GOT3 (cell line): Measurements from ENCODE around the gene ARHGAP27.

ENCODE experiments used
- DNase-seq: peaks from one replicate; lab custom pipeline; 2025; ENCODE audit warnings: mixed read lengths; lab: John Stamatoyannopoulos, UW

Gene ARHGAP27

GRCh38 chr17:45405250-45406086 lies 27.2 kb downstream of the ARHGAP27 start:
- no peak for DNase-seq

GRCh38 chr17:45404870-45405249 lies 27.8 kb downstream of the ARHGAP27 start:
- DNase-seq = no peak

GRCh38 chr17:45403906-45404490 lies 28.7 kb downstream of the ARHGAP27 start:
- no peak for DNase-seq

- no peak for DNase-seq
Measured at GRCh38 chr17:45402916-45403315, 29.8 kb downstream of the ARHGAP27 start.

- DNase-seq = no peak
Measured at GRCh38 chr17:45398800-45399199, 33.9 kb downstream of the ARHGAP27 start.

GRCh38 chr17:45397796-45398195 lies 34.9 kb downstream of the ARHGAP27 start:
- no peak for DNase-seq

GRCh38 chr17:45396496-45397205 lies 36.0 kb downstream of the ARHGAP27 start:
- DNase-seq = no peak

GRCh38 chr17:45395569-45396415 lies 36.9 kb downstream of the ARHGAP27 start:
- no peak for DNase-seq

GRCh38 chr17:45394913-45395568 lies 37.6 kb downstream of the ARHGAP27 start:
- peak; percentile 26 for DNase-seq

- no peak for DNase-seq
Measured at GRCh38 chr17:45394564-45394912, 38.1 kb downstream of the ARHGAP27 start.

- no peak for DNase-seq
Measured at GRCh38 chr17:45394091-45394490, 38.6 kb downstream of the ARHGAP27 start.

- no peak for DNase-seq
Measured at GRCh38 chr17:45393411-45393810, 39.3 kb downstream of the ARHGAP27 start.

- DNase-seq = no peak
Measured at GRCh38 chr17:45391918-45392317, 40.8 kb downstream of the ARHGAP27 start.

GRCh38 chr17:45391291-45391690 lies 41.4 kb downstream of the ARHGAP27 start:
- no peak for DNase-seq

- no peak for DNase-seq
Measured at GRCh38 chr17:45389354-45389753, 43.3 kb downstream of the ARHGAP27 start.

GRCh38 chr17:45388604-45389325 lies 43.9 kb downstream of the ARHGAP27 start:
- DNase-seq = no peak

GRCh38 chr17:45387739-45388138 lies 44.9 kb downstream of the ARHGAP27 start:
- no peak for DNase-seq

GRCh38 chr17:45386178-45386577 lies 46.5 kb downstream of the ARHGAP27 start:
- no peak for DNase-seq

- DNase-seq = peak; percentile 50
Measured at GRCh38 chr17:45385331-45385997, 47.2 kb downstream of the ARHGAP27 start.

GRCh38 chr17:45384789-45385262 lies 47.8 kb downstream of the ARHGAP27 start:
- DNase-seq = no peak
